ENCODE measurements around the gene CCR7.

DNA sequence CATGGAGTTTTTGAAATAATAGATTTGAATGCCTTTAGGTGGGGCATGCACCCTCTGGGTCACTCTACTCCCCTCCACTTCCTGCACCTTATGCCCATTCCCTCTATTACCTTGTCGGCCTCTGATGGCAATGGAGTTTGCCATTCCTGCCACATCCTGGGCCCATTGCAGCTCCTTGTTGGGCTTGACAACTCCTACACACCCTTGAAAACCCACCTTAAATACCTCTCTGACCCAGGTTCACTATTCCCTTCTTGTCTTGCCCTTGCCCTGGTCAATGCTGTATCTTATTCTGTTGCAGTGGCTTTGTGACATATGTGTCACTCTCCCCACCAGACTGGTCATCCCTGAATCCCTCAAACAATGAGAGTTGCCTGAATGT lies 2.4 kb downstream of the CCR7 start:
- TF ChIP-seq EZH2 (optimal IDR thresholded peaks at IDR 0.05; ENCODE audit: low read depth, low read length) (no peak), EZH2phosphoT487 (IDR thresholded peaks at IDR 0.05; ENCODE audit: low read length) (no peak)
- TF ChIP-seq, protein P1, sequence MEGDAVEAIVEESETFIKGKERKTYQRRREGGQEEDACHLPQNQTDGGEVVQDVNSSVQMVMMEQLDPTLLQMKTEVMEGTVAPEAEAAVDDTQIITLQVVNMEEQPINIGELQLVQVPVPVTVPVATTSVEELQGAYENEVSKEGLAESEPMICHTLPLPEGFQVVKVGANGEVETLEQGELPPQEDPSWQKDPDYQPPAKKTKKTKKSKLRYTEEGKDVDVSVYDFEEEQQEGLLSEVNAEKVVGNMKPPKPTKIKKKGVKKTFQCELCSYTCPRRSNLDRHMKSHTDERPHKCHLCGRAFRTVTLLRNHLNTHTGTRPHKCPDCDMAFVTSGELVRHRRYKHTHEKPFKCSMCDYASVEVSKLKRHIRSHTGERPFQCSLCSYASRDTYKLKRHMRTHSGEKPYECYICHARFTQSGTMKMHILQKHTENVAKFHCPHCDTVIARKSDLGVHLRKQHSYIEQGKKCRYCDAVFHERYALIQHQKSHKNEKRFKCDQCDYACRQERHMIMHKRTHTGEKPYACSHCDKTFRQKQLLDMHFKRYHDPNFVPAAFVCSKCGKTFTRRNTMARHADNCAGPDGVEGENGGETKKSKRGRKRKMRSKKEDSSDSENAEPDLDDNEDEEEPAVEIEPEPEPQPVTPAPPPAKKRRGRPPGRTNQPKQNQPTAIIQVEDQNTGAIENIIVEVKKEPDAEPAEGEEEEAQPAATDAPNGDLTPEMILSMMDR (IDR thresholded peaks at IDR 0.05; ENCODE audit: low read length): no peak
